SK-N-SH treated with all-trans-retinoic acid at 6 μM for 48 hours (cell line): Measurements from ENCODE around the gene AMOTL2.

ENCODE experiments used
- ARNTL ChIP-seq: fragments of 450-650 bp; formaldehyde crosslinking; IDR thresholded peaks from 2 replicates; pipeline ENCODE4 v1.5.0; 2020; ENCODE audit warnings: low read depth, mild to moderate bottlenecking, moderate library complexity, borderline replicate concordance
- CSDC2 ChIP-seq: fragments of 250-450 bp; sonication (Bioruptor Pico); IDR thresholded peaks from 2 replicates; pipeline ENCODE4 v1.5.0; 2020; ENCODE audit warnings: mild to moderate bottlenecking, moderate library complexity
- ESRRG ChIP-seq: fragments of 250-450 bp; sonication (Bioruptor Pico); IDR thresholded peaks from 2 replicates; pipeline ENCODE4 v1.6.1; 2021; ENCODE audit warnings: mild to moderate bottlenecking
- GLIS3 ChIP-seq: fragments of 250-450 bp; sonication (Bioruptor Pico); IDR thresholded peaks from 2 replicates; pipeline ENCODE4 v1.5.0; 2020; ENCODE audit warnings: mild to moderate bottlenecking, moderate library complexity
- OSR1 ChIP-seq: fragments of 250-450 bp; sonication (Bioruptor Pico); IDR thresholded peaks from 2 replicates; pipeline ENCODE4 v1.8.0; 2022; ENCODE audit warnings: moderate library complexity, mild to moderate bottlenecking, inconsistent platforms
- PATZ1 ChIP-seq: fragments of 250-450 bp; sonication (Bioruptor Pico); IDR thresholded peaks from 2 replicates; pipeline ENCODE4 v1.8.0; 2020; ENCODE audit warnings: mild to moderate bottlenecking, moderate library complexity, borderline replicate concordance
- PPARA ChIP-seq: fragments of 250-450 bp; sonication (Bioruptor Pico); IDR thresholded peaks from 2 replicates; pipeline ENCODE4 v1.5.0; 2020; ENCODE audit warnings: mild to moderate bottlenecking, borderline replicate concordance
- RARB ChIP-seq: fragments of 250-450 bp; sonication (Bioruptor Pico); IDR thresholded peaks from 2 replicates; pipeline ENCODE4 v1.8.0; 2021; ENCODE audit warnings: mild to moderate bottlenecking, moderate library complexity
- TCF4 ChIP-seq: fragments of 250-450 bp; sonication (Bioruptor Pico); IDR thresholded peaks from 2 replicates; pipeline ENCODE4 v1.8.0; 2021; ENCODE audit warnings: mild to moderate bottlenecking, moderate library complexity, borderline replicate concordance
- ZC3H10 ChIP-seq: fragments of 250-450 bp; sonication (Bioruptor Pico); IDR thresholded peaks from 2 replicates; pipeline ENCODE4 v1.5.1; 2021; ENCODE audit warnings: mild to moderate bottlenecking, moderate library complexity
- ZFP3 ChIP-seq: fragments of 250-450 bp; sonication (Bioruptor Pico); IDR thresholded peaks from 2 replicates; pipeline ENCODE4 v1.5.0; 2020; ENCODE audit warnings: mild to moderate bottlenecking, moderate library complexity
- ZFP30 ChIP-seq: fragments of 450-650 bp; formaldehyde crosslinking; IDR thresholded peaks from 2 replicates; pipeline ENCODE4 v1.5.0; 2022; ENCODE audit warnings: mild to moderate bottlenecking, moderate library complexity
- ZNF8 ChIP-seq: fragments of 450-650 bp; formaldehyde crosslinking; IDR thresholded peaks from 2 replicates; pipeline ENCODE4 v1.5.0; 2020; ENCODE audit warnings: mild to moderate bottlenecking, moderate library complexity
- TF ChIP-seq, protein P1 (sequence below): fragments of 250-450 bp; sonication (Bioruptor Pico); IDR thresholded peaks from 2 replicates; pipeline ENCODE4 v1.5.1; 2020; ENCODE audit warnings: low read depth, mild to moderate bottlenecking, moderate library complexity

DNA sequence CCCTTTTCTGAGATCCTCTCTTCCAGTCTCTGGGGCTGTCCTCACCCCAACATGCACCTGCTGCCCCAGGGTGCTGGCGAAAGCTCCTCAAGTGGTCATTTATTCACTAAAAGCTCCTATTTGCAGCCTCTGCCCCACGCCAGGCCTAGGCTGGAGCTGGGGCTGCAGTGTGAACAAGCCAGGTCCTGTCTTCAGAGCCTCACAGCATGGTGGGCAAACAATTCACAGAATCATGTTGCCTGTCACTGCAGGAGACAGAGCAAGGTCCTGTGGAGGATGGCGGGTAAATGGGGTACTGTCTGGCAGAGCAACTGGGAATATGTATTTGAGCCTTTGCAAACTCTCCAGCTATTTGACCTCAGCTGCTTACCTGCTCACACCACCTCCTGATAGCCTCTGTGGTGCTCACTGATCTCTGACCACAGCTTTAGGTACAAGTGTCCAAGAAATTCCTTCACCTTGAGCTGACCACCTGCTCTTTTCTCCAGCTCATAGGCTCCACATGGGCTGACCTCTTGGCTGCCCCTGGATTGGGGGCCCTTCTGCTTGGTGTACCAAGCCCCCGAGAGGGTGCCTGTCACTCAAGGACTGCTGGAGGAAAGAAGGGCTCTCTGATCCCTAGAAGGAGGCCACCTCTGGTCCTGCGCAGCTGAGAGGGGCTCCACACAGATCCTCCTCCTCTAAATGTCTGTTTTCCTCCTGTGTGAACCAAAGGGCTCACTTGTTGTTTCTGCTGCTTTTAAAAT, 35.6 kb downstream of the AMOTL2 start:
- TF ChIP-seq GLIS3 (CRISPR knock-in tag) (no peak), OSR1 (CRISPR knock-in tag) (no peak), PATZ1 (CRISPR knock-in tag) (no peak), ARNTL (CRISPR knock-in tag) (no peak), PPARA (no peak), RARB (CRISPR knock-in tag) (no peak), ZNF8 (CRISPR knock-in tag) (no peak), ESRRG (CRISPR knock-in tag) (no peak), ZFP30 (no peak), ZFP3 (CRISPR knock-in tag) (no peak), CSDC2 (CRISPR knock-in tag) (no peak), TCF4 (no peak), ZC3H10 (no peak)
- TF ChIP-seq, protein P1, sequence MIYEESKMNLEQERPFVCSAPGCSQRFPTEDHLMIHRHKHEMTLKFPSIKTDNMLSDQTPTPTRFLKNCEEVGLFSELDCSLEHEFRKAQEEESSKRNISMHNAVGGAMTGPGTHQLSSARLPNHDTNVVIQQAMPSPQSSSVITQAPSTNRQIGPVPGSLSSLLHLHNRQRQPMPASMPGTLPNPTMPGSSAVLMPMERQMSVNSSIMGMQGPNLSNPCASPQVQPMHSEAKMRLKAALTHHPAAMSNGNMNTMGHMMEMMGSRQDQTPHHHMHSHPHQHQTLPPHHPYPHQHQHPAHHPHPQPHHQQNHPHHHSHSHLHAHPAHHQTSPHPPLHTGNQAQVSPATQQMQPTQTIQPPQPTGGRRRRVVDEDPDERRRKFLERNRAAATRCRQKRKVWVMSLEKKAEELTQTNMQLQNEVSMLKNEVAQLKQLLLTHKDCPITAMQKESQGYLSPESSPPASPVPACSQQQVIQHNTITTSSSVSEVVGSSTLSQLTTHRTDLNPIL (CRISPR knock-in tag) = no peak
